COR-L47 (cell line): ENCODE results near the gene PRKCA.

Experiments used
- DNase-seq: peaks from one replicate; lab custom pipeline; 2025; lab: John Stamatoyannopoulos, UW

The PRKCA gene

GRCh38 chr17:66655461-66655860 lies 353.0 kb downstream of the PRKCA start:
- no peak for DNase-seq

- no peak for DNase-seq
Observed at GRCh38 chr17:66655861-66656260, 353.4 kb downstream of the PRKCA start.

GRCh38 chr17:66661411-66662256 lies 359.2 kb downstream of the PRKCA start:
- DNase-seq: peak; percentile 89

GRCh38 chr17:66662496-66662895 lies 360.1 kb downstream of the PRKCA start:
- no peak for DNase-seq

- DNase-seq: no peak
Observed at GRCh38 chr17:66663041-66663606, 360.7 kb downstream of the PRKCA start.

GRCh38 chr17:66664336-66664735 lies 361.9 kb downstream of the PRKCA start:
- DNase-seq: no peak

GRCh38 chr17:66665194-66665593 lies 362.8 kb downstream of the PRKCA start:
- DNase-seq: no peak

GRCh38 chr17:66667090-66667489 lies 364.7 kb downstream of the PRKCA start:
- DNase-seq: no peak

- DNase-seq: no peak
Observed at GRCh38 chr17:66667491-66668030, 365.1 kb downstream of the PRKCA start.

- no peak for DNase-seq
Observed at GRCh38 chr17:66670206-66670605, 367.8 kb downstream of the PRKCA start.

- DNase-seq: no peak
Observed at GRCh38 chr17:66671156-66671555, 368.7 kb downstream of the PRKCA start.

- peak; percentile 55 for DNase-seq
Observed at GRCh38 chr17:66673668-66674276, 371.4 kb downstream of the PRKCA start.

- DNase-seq: no peak
Observed at GRCh38 chr17:66675273-66675990, 373.0 kb downstream of the PRKCA start.

- no peak for DNase-seq
Observed at GRCh38 chr17:66675991-66676371, 373.6 kb downstream of the PRKCA start.

GRCh38 chr17:66676421-66676820 lies 374.0 kb downstream of the PRKCA start:
- peak; percentile 27 for DNase-seq

GRCh38 chr17:66677201-66677981 lies 375.0 kb downstream of the PRKCA start:
- DNase-seq: no peak

- DNase-seq: no peak
Observed at GRCh38 chr17:66678061-66678460, 375.6 kb downstream of the PRKCA start.

- DNase-seq: no peak
Observed at GRCh38 chr17:66678827-66679226, 376.4 kb downstream of the PRKCA start.

GRCh38 chr17:66679631-66680517 lies 377.5 kb downstream of the PRKCA start:
- DNase-seq: no peak

- no peak for DNase-seq
Observed at GRCh38 chr17:66682283-66682682, 379.9 kb downstream of the PRKCA start.
